Rectal smooth muscle tissue (tissue), 1 donor: ENCODE measurements around the gene ADAD2.

ENCODE experiments used
- H3K27ac ChIP-seq: one replicate; pipeline ENCODE4 v1.7.0; 2013; ENCODE audit warnings: low read depth, low read length, inconsistent platforms
- H3K27me3 ChIP-seq: one replicate; pipeline ENCODE4 v1.7.0; 2013; ENCODE audit warnings: low read length; ENCODE audit not compliant: control insufficient read depth, insufficient read depth
- H3K36me3 ChIP-seq: one replicate; pipeline ENCODE4 v1.7.0; 2013; ENCODE audit warnings: low read length; ENCODE audit not compliant: control insufficient read depth, insufficient read depth
- H3K4me1 ChIP-seq: one replicate; pipeline ENCODE4 v1.7.0; 2013; ENCODE audit warnings: low read length; ENCODE audit not compliant: control insufficient read depth, insufficient read depth
- H3K4me3 ChIP-seq: one replicate; pipeline ENCODE4 v1.7.0; 2013; ENCODE audit warnings: low read length
- H3K9ac ChIP-seq: one replicate; pipeline ENCODE4 v1.7.0; 2013; ENCODE audit warnings: low read length

Gene ADAD2

GRCh38 chr16:84161037-84161436, 29.9 kb upstream of the ADAD2 start:
- Histone ChIP-seq H3K9ac (no peak overlapping the region), H3K4me1 (no peaks in the 10 kb centered on the region), H3K27me3 (peaks cover 5% of the 10 kb centered on the region), H3K36me3 (no peaks in the 10 kb centered on the region), H3K27ac (no peak overlapping the region), H3K4me3 (no peak overlapping the region)

- no peak overlapping the region for H3K27ac ChIP-seq
- peaks cover 5% of the 10 kb centered on the region for H3K27me3 ChIP-seq
- no peak overlapping the region for H3K9ac ChIP-seq
- H3K4me3 ChIP-seq = no peak overlapping the region
- H3K4me1 ChIP-seq = no peaks in the 10 kb centered on the region
- H3K36me3 ChIP-seq = no peaks in the 10 kb centered on the region
These were observed 29.2 kb upstream of the ADAD2 start for GRCh38 chr16:84161801-84162200.

- H3K4me3 ChIP-seq = no peak overlapping the region
- no peak overlapping the region for H3K9ac ChIP-seq
- H3K27ac ChIP-seq = no peak overlapping the region
- no peaks in the 10 kb centered on the region for H3K36me3 ChIP-seq
- H3K27me3 ChIP-seq = no peaks in the 10 kb centered on the region
- H3K4me1 ChIP-seq = no peaks in the 10 kb centered on the region
These were observed 25.2 kb upstream of the ADAD2 start for GRCh38 chr16:84165746-84166145.

GRCh38 chr16:84166796-84167695, 23.9 kb upstream of the ADAD2 start:
- no peaks in the 10 kb centered on the region for H3K4me1 ChIP-seq
- H3K36me3 ChIP-seq = no peaks in the 10 kb centered on the region
- H3K27me3 ChIP-seq = no peaks in the 10 kb centered on the region
- H3K9ac ChIP-seq = no peak overlapping the region
- no peak overlapping the region for H3K27ac ChIP-seq
- H3K4me3 ChIP-seq = no peak overlapping the region

- Histone ChIP-seq H3K27ac (no peak overlapping the region), H3K4me3 (no peak overlapping the region), H3K36me3 (no peaks in the 10 kb centered on the region), H3K4me1 (no peaks in the 10 kb centered on the region), H3K27me3 (no peaks in the 10 kb centered on the region), H3K9ac (no peak overlapping the region)
These were observed 21.1 kb upstream of the ADAD2 start for GRCh38 chr16:84169765-84170310.

GRCh38 chr16:84174396-84174795, 16.6 kb upstream of the ADAD2 start:
- no peaks in the 10 kb centered on the region for H3K27me3 ChIP-seq
- H3K4me1 ChIP-seq = peaks cover 14% of the 10 kb centered on the region
- H3K36me3 ChIP-seq = no peaks in the 10 kb centered on the region
- H3K27ac ChIP-seq = no peak overlapping the region
- H3K4me3 ChIP-seq = no peak overlapping the region
- no peak overlapping the region for H3K9ac ChIP-seq

- H3K36me3 ChIP-seq = no peaks in the 10 kb centered on the region
- no peak overlapping the region for H3K9ac ChIP-seq
- no peaks in the 10 kb centered on the region for H3K27me3 ChIP-seq
- H3K4me3 ChIP-seq = no peak overlapping the region
- peaks cover 14% of the 10 kb centered on the region for H3K4me1 ChIP-seq
- no peak overlapping the region for H3K27ac ChIP-seq
These were observed 15.4 kb upstream of the ADAD2 start for GRCh38 chr16:84175350-84176081.

- Histone ChIP-seq H3K27ac (peak overlapping the region; percentile 52), H3K27me3 (no peaks in the 10 kb centered on the region), H3K4me3 (no peak overlapping the region), H3K4me1 (peaks cover 14% of the 10 kb centered on the region), H3K36me3 (no peaks in the 10 kb centered on the region), H3K9ac (peak overlapping the region; percentile 21)
These were observed 14.5 kb upstream of the ADAD2 start for GRCh38 chr16:84176192-84177053.

- Histone ChIP-seq H3K27me3 (no peaks in the 10 kb centered on the region), H3K4me3 (no peak overlapping the region), H3K36me3 (peaks cover 4% of the 10 kb centered on the region), H3K4me1 (peaks cover 14% of the 10 kb centered on the region), H3K9ac (no peak overlapping the region), H3K27ac (peak overlapping the region; percentile 48)
These were observed 13.2 kb upstream of the ADAD2 start for GRCh38 chr16:84177741-84178073.

- Histone ChIP-seq H3K9ac (no peak overlapping the region), H3K27ac (peak overlapping the region; percentile 48), H3K36me3 (peaks cover 10% of the 10 kb centered on the region)
These were observed 12.7 kb upstream of the ADAD2 start for GRCh38 chr16:84178146-84178765.

GRCh38 chr16:84178892-84179611, 11.9 kb upstream of the ADAD2 start:
- no peaks in the 10 kb centered on the region for H3K27me3 ChIP-seq
- H3K36me3 ChIP-seq = peaks cover 17% of the 10 kb centered on the region
- H3K9ac ChIP-seq = no peak overlapping the region
- peaks cover 14% of the 10 kb centered on the region for H3K4me1 ChIP-seq
- H3K27ac ChIP-seq = no peak overlapping the region
- no peak overlapping the region for H3K4me3 ChIP-seq

More at GRCh38 chr16:84178146-84178765, 12.7 kb upstream of the ADAD2 start:
- Histone ChIP-seq H3K4me1 (peaks cover 14% of the 10 kb centered on the region), H3K27me3 (no peaks in the 10 kb centered on the region), H3K4me3 (no peak overlapping the region)
